HG03575 (cell line): Measurements from ENCODE around the gene EBF4.

Source experiments
- ATAC-seq: cut with Tn5 transposase; IDR thresholded peaks from one replicate; pipeline ENCODE4 v1.9.1; 2021; ENCODE audit not compliant: unreplicated experiment, insufficient number of reproducible peaks, low FRiP score; ENCODE audit errors: extremely low read depth

Gene EBF4

DNA sequence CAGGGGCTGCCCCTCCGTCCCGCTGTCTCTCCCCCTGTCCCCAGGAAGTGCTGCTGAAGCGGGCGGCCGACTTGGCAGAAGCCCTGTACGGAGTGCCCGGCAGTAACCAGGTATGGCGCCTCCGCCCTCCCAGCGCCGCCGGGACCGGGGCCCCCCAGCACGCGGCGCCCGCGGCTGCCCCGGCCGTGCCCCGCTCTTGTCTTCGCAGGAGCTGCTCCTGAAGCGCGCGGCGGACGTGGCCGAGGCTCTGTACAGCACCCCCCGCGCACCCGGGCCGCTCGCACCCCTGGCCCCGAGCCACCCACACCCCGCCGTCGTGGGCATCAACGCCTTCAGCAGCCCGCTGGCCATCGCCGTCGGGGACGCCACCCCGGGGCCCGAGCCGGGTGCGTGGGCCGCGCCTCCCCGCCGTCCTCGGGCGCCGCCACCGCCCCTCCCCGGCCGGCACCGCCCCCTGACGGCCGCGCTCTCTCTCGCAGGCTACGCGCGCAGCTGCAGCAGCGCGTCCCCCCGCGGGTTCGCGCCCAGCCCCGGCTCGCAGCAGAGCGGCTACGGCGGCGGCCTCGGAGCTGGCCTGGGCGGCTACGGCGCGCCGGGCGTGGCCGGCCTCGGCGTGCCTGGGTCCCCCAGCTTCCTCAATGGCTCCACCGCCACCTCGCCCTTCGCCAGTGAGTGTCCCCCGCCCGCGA lies 59.4 kb downstream of the EBF4 start:
- ATAC-seq = no peak

DNA sequence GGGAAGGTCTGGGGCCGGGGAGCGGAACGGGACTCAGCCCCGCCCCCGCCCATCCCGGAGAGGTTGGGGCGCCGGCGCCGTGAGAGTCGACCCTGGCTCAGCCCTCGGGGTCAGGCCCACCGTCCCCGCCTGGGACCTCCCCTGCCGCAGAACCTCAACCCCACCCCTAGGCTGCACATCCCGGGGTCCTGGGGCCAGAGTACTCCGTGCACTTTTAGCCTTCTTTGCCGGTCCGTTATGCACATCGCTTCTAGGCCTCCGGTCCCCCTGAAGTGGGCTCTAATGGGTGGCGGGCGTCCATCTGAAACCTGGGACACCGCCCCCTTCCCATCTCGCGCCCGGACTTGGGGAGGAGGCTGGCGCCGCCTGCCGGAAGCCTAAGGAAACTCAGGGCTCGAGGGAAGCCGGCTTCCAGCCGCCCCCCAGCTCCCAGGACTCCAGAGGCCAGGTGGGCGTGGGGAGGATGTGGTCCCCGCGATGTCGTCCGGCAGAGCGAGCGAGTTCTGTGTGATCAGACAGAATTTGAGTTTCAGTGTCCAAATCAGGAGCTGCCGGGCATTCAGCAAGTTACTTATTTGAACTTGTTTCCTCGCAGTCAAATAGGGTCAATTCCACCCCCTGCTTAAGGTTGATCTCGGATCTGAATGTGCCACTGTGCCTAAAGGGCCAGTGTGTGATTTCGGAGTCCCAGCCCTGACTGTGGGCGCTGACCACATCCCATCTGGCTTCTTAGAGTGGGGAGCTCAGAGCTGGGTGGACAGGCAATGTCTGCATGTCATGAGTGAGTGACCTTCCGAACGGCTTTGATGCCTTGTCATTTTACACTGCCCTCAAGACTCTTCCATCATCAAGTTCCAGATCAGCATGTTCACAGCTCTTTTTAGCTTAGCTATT lies 60.2 kb downstream of the EBF4 start:
- ATAC-seq = no peak

DNA sequence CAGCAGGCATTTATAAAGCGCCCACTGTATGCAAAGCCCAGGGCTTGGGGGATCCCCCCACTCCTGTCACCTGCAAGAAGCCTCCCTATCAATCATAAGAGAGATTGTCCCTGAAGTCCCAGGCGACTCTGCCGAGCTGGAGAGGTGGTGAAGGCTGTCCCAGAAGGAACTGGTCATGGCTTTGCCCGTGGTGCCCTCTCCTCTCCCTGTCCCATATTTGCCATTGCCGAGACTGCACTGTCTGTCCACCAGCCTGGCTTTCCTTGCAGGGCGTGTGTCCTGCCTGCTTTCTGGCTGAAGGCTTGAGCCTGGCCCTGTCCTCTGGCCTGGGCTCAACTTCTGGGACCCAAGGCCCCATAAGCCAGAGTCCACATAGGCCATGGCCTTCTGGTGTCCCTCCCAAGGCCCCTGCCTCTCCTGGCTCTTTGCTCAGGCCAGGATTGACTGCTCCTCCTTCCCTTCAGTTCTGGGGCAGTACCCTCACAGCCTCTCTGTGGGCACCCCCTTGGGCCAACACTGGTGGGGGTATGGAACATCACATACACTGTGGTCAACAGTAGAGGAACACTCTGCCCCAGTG lies 61.0 kb downstream of the EBF4 start:
- ATAC-seq = no peak

DNA sequence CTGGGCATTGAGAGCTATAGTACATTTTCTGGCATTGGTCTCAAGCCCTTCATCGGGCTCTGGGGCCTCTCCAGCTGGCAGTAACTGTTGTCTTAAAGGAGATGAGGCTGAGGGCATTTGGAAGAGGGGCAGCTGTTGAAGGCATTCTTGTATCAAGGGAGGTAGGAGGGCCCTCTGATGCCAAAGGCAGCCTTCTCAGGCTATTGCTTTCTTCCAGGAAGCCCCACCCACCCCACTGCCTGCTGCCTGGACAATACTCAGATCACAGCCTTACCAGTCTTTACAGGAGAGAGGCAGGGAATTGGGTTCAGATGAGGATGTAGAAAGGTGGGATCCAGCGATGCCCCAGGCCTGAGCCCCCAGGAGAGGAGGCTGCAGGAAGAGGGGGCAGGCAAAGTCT lies 61.8 kb downstream of the EBF4 start:
- no peak for ATAC-seq

DNA sequence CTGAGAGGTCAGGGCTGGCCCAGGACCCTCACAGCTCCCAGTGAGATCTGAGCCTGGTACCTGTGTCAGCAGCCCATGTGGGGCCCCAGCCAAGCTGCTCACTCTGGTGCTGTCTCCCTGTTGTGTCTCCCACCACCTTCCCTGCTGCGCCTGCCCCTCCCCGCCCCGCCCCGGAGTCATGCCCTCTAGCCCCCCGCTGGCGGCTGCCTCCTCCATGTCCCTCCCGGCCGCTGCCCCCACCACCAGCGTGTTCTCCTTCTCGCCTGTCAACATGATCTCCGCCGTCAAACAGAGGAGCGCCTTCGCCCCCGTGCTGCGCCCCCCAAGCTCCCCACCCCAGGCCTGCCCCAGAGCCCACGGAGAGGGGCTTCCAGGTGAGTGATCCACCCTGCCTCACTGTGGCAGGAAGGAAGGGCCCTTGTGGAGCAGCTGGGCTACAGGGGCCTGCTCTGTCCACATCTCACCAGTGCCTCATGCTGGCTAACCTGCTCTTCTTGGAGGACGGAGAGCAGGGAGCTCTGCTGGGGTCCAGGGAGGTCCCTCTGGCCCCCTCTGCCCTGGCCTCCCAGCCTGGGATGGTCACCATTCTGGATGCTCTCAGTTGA lies 63.0 kb downstream of the EBF4 start:
- ATAC-seq = no peak

DNA sequence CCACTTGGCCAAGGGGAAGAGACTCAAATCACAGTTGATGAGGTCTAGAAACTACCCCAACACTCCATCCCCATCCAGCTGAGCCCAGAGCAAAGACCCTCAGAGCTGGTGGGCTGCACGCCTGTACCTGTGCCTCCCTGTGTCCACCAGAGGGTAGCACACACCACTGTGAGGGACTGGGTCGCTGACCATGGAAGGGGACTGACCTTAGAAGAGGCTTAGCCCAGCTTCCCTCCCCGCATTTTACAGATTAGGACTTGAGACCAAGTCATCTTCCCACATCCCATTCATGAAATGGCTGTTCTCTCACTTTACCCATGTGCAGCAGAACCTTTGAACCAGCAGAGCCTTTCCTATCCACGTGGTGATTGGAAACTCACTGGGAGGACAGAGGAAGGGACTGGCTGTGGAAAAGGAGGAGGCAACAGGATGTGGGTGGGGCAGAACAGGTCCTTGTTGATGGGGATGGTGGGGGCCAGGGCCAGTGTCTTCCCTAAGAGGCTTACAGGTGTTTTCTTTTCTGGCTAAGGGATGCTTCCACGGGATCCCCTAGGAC lies 63.6 kb downstream of the EBF4 start:
- ATAC-seq = no peak

DNA sequence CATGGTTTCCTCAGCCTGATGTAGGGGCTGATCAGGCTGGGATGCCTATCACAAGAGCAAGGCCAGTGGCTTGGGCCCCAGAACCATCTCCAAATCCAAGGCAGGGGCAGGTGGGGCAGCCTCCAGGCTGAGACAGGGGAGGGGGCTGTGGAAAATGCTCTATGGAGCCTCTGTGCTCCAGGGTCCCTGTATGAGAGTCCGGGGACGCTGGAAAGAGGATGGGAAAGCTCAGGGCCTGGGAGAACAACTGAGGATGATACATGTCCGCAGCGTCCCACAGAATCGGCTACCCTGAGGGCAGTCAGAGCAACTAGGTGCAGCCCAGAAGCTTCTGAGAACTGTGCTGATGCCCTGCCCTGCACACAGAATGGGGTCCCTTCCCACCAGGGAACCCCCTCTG lies 64.4 kb downstream of the EBF4 start:
- ATAC-seq = no peak

DNA sequence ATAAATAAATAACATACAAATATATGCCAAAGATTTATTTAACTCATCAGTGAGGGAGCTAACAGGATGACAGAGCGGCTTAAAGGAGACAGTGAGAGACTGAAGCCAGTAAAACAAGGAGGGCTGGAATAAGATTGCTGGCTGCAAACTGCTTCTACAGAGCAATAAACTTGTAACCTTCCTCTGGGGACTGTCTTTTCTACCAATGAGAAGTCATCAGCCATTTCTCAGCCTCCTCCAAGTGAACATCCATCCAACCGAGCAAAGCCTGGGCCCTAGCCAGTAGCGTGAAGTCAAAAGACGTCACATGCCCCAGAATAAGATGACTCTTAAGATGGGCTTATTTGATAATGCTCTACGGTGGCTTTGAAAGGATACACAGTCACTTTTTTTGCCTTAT lies 65.4 kb downstream of the EBF4 start:
- ATAC-seq = no peak

DNA sequence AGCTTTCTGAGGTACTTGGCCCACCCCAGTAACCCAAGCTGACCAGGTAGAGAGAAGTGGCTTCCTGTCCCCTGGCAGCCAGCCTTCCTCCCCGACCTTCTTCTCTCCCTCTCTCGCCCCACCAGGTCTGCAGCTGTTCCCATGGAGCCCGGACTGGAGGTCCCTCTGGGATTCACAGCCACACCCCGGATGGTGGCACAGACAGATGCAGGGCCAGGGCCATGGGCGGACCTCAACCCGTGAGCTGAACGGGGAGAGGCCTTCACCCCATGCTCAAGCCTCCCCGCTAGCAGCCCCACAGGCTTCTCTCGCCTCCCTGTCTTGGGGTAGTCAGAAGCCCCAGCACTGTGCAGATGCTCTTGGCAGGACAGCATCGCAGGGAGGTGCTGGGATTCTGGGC lies 66.6 kb downstream of the EBF4 start:
- ATAC-seq = no peak

DNA sequence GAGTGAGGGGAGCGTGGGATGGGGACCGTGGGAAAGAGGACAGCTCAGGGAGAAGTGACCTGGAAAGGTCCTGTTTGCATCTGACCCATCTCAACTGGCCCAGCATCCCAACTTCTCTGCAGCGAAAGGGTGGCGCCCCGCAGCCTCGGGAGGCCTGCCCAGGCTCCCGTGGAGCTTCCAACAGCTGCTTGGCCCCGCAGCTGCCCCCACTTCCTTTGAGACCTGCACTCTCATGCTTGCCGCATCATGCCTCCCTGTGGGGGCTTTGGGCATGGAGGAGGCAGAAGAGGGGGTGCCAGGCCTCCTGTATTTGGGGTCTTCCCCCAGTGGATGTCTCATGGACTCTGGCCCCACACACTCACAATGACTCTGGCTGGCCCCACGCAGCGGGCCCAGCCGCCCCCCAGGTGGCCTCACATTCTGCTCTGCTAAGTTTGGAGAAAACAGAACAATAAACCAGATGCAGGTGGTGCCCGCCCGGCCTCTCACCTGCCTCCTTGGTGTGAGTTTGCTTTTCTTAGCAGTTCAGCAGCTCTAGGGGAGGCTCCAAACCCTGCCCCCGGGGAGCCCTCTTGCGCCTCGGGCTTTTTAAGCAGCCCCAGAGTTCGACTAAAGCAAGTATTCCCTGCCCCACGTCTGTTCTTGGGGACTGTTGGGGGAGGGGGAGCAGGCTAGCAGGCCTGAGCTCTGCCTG lies 67.2 kb downstream of the EBF4 start:
- ATAC-seq = no peak

DNA sequence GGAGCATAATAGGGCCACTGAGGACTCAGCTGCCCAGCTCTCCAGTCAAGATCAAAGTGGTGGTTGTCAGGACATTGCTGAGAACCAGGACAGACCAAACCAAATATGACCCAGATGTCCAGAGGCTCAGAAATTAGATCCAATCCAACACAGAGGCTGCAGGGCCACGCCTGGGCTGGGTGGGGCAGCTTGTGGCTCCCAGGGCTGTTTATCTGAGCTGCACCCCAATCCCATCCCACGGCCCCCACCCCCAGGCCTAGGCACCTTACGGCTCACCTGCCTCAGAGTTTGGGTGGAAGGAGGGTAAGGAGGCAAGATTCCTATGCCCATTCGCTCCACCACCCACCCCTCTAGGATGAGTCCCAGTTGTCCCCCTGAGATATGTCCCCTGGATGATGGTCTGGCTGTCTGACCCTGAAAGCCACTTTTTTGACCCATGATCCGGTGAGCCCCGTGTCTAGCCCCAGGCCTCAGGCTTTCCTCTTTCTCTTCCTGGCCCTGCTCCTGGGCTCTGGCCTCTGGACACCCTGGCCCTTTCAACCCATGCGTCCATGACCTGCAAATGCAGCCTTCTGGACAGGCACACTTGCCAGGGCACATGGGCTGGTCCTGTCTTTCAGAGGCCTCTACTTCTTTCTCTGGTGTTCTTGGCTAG lies 67.8 kb downstream of the EBF4 start:
- ATAC-seq = no peak

DNA sequence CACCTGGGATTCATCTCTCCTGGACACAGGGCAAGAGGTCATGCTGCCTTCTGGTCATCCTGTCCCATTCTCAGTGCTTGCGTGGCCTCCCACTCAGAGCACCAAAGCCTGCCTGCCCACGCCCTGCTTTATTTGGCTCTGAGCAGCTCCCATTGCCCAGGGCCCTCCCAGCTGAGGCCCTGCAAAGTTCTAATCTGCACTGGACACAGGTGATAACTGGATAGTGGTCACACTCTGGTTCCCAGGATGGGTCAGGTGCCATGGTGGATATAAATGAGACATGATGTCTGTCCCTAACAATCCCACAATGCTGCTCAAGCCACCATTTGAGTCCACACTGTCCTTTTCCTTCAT lies 68.3 kb downstream of the EBF4 start:
- ATAC-seq = no peak

DNA sequence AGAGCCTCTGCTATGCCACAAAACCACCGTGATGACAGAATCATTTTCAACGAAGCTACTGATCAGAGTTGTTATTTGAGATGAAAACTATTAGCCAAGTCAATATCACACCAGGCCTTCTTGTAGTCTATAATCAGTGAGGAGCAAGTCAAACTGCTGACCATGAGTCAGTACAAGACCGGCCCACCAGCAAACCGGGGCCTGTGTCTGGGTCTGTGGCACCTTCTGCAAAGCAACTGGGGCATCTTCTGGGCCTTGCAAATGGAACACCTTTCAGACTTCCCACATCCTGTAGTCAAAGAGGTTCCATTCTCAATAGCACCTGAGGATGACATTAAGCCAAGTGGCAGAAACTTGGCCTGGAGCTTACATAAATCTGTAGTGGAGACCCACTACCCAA lies 69.3 kb downstream of the EBF4 start:
- ATAC-seq = no peak

DNA sequence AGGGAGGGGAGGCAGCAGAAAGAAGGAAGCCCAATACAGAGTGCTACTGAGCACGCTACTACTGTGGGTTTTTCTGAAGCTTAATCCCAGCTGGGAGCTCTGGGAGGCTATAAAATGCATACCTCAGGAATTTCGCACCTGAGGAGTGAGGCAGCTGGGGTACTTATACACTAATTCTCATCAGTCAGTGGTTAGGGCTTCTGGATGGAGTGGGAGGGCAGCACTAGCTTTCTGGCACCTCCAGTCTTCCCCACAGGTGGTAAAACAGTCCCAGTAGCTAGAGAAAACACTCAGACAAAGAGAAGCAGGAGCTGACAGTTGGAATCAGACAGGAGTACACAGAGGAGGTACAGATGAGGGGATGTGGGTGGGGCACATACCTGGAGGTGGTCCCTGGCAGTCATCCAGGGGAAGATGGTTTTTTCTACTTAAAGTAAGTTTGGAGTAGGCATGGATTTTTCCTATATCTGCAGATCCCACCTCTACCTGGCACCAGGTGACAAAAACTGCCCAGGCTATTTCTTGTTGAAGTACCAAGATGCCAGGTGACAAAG lies 70.1 kb downstream of the EBF4 start:
- no peak for ATAC-seq

DNA sequence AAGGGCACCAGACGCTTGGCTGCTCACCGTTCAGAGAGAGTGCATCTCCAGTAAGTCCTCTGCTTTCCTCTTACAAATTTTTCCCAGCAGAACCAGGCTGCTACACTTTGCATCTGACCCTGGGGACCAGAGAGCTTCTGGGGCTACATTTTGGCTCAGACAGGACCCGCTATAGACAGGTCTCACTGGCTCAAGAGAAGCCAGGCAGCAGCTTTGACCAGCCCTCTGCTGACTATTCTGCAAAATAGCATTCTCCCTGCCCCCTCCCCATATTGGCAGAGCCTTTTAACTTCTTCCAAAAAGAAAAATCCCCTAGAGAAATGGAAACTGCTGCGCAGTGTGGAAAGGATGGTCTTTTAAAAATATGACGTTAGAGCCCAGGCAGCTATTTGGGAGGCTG lies 70.6 kb downstream of the EBF4 start:
- no peak for ATAC-seq

DNA sequence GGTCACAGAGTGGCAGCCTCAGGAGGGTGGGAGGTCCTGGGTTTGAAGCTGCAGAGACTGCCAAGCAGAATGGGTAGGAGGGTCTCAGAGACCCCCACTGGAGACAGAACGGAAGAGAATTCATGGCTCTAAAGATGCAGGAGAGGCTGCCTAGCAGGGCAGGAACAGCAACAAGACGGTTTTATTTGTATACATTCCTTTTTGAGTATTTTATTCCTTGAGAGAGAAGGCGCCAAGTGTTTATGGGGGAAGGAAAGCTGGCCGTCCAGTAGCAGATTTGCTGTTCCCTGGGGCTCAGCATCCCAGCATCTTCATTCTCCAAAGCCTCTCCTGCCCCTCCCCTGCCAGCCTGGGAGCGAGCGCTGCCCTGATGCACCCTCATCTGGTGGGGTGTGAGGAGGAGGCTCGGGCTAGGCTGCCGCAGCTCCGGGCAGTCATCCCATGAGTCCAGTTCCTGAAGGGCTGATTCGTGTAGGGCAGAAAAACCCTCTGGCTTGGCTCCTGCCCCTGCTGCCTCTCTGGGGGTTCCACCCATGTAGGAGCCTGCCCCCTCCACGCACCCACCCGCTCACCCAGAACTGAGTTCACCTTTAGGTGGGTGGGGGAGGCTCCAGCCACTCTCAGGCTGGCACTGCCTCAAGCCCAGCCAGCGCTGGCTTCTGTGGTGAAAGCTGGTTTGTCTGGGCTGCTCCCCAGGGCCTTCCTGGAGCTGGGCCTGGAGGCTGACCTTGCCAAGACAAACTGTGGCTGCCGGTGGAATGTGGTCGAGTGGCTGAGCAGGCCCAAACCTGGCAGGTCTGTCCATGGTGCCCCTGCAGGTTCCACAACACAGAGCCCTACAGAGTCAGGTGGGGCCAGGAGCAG lies 75.4 kb downstream of the EBF4 start:
- ATAC-seq = no peak

DNA sequence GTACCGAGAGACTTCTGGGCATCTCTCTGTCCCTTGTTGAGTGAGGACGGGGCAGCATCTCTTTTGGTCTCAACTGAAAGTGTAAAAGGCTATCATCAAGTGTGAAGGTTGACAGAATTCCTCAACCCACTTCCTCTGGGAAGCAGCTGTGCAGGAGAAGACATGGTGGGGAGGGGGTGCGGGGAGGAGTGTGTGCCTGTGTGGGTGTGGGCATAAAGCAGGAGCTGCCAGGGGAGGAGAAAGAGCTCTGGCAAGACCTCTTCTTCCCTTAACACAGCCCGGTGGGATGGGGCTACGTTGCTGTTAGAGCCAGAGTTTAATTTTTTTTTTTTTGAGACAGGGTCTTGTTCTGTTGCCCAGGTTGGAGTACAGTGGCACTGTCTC lies 76.0 kb downstream of the EBF4 start:
- ATAC-seq = no peak
